Caki2 (cell line): Measurements from ENCODE around the gene SEMA5B. TPM values are rescaled to one million over a fixed set of nuclear protein-coding genes. Genes with fewer than 3 reads are reported as not detected.

Source experiments
- DNase-seq: peaks from one replicate; pipeline ENCODE4 v3.0.0-alpha.2; 2015; ENCODE audit warnings: low read depth
- in situ Hi-C: cut with HindIII; loops from 2 replicates; pipeline ENCODE4 v1.10.0; 2016; ENCODE audit warnings: low sequenced_read_pairs, low pct_unique_long_range_greater_than_20kb, mixed read lengths
- total RNA-seq: library from RNA; depleted of rRNA; stranded (reverse); fragments of >200 nt; shearing (Covaris generic); gene quantifications from 2 replicates; pipeline ENCODE4 v1.2.3, GENCODE V29; 2014; ENCODE audit warnings: low replicate concordance

SEMA5B gene
- total RNA-seq, 1 experiment from 2014 or later: 0.07 TPM

DNA sequence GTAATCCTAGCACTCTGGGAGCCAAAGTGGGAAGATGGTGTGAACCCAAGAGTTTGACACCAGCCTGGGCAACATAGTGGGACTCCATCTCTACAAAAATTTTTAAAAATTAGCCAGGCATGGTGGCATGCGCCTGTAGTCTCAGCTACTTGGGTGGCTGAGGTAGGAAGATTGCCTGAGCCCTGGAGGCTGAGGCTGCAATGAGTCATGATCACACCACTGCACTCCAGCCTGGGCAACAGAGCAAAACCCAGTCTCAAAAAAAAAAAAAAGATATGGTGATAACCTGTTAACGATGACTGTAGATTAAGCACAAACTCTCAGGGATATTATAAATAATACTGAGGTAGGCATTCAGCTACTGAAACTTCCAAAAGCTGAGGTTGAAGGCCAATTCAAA lies 125.2 kb downstream of the SEMA5B start:
- DNase-seq: peak; percentile 56
- in situ Hi-C loops: loop anchor here (25.0 kb wide), 1 partner anchor 135 kb away; the partner anchor contains the start of gene SEMA5B

DNA sequence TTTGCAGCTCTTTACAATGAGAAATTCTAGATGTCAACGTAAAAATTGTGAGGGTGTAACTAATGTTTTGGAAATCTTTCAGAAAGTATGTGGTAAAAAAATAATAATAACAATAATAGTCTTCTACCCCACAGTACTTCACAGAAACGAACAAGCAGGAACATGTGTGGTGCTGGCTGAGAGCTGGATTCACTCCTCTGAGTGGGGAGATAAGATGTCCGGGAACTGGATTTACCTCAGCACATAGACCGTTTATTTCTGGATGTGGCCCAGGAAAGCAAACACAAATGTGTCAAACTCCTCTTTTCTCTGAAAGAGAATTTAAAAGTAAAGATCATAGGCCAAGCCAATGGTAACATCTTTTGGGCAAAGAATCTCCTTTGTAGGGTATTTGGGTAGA lies 129.3 kb downstream of the SEMA5B start:
- DNase-seq: no peak
- in situ Hi-C loops: no loop called here

DNA sequence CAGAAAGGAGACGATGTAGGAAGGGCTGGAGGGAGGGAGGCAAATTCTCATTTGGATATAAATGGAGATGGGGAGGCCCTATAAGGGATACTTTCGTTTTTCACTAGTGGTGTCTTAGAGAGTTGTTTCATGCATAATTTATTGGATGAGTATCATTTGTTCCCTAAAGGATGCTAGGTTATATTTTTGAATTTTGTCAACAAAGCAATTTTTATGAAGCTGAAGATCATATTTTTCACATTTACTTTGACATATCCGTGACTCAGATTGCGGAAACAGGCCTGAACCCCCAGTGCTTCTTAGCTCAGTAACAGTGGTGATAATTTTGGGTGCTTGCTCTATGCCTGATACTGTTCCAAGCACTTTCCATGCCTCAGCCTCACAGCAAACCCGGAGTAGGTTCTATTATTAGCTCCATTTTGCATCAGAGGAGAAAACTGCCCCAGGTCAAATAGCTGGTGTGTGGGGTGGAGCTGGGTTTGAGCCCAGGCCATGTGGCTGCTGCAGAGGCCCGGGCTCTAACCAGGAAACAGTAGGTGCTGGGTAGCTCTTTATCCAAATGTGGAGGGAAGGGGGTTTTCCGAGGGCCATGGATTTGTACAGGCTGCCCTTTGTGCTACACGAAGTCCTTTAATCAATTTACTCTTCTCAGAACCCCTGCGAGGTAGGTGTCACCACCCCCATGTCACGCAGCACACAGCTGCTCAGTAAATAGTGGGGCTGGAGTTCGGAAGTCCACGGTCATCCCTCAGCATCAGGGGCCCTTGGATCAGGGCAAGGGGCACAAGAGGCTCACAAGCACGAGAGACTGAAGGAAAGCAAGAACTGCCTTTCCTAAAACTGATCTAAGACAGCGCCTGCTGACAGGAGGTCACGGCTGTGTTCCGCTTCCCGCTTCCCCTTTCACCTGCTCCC lies 133.6 kb downstream of the SEMA5B start:
- in situ Hi-C loops: no loop called here
- no peak for DNase-seq

DNA sequence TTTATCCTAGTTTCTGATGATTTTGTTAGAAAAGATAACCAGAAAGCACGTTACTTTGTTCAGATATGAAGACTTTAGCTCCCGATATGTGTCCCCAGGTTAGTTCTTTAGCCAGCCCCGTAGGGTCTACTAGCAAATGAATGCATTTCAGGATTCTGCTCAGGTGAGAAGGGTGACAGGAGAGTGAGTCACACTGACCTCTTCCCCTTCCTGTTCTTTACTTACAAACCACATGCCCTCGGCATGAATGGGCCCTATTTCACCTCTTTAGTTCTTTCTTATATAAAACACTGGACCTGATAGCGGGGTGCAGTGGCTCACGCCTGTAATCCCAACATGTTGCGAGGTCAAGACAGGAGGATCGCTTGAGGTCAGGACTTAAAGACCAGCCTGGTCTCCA lies 134.3 kb downstream of the SEMA5B start:
- in situ Hi-C loops: no loop called here
- peak; percentile 4 for DNase-seq

DNA sequence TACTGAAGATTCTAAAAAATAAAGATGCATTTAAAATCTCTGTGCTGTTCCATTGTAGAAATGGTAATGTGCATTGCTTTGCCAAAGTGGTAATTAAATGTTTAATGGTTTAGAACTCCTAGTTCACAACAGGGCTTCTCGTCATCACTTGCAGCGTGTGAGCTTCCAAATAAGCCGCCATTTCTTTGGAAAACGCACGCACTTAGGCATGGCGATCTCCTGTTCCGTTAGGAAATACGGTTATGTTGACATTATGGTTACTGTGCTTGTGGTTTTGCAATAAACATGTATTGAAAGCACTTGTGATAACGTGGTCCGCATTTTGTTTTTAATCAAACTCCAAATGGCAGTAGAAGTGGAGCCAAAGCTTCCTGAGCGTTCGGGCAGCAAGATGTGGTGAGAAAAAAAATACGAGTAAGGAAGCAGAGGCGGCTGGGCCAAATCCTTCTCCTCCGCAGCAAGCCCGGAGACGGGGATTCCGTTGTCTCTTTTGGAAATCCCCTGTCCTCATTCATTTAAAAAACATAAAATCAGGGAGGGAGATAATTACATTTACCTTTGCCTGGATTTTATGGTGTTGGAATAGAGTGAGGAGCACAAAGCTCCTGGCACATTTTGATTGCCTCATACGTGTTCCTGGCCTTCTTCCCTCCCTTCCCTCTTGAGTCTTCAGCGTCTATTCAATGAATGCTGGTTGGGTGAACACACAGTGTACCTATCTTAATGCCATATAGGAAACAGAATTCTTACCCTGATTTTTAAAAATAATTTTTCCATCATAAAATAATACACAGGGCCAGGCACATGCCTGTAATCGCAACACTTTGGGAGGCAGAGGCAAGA lies 135.2 kb downstream of the SEMA5B start:
- no peak for DNase-seq
- in situ Hi-C loops: no loop called here

DNA sequence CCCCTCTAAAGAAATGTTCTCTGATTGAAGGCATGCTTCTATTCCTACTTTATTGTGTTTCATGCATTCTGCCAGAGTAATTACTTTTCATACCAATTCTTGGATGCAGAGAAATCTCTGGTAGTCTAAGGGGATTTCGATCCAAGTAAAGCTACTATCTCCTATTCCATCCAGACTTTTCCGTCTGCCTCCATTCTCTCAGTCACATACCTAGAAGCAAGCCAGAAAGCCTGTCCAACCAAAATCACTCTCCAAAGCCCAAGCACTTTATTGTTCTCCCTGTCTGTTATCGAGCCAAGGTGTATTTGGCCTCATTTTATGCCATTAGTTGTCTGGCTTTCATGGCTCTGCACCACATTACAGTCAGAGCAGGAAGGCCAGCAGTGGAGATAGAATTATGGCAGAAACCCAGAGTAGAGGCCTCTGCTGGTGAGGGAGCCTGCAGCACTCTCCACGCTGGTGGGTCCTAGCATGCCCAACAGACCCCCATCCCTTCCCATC lies 136.8 kb downstream of the SEMA5B start:
- in situ Hi-C loops: no loop called here
- no peak for DNase-seq

DNA sequence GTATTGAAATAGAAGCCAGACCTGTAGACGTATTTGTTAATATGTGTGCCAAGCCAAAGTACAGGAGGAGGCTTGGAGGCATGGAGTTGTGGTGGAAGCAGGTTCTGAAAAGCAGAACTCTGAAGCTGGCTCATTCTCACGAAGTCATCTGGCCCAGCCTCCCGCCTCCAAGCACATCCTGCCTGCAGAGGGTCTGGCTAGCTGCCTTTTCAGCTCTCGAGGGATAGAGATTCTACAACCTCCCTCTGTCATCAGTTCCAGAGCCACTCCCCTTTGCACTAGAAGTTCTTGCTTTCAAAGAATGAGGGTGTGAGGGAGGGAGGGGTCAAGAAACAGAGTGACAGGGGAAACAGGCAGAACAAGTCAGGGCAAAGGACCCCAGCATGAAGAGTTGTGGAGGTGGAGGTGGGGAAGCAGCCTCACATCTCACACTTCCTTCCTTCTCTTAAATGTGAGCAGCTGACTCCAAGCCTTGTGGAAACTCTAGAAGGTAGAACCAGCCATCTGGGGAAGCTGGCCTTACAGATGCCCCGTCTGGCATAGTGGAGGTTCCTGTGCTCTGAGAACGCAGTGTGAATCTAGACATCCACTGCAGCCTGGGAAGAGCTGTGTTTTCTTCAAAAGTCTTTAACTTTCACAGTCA lies 137.4 kb downstream of the SEMA5B start:
- in situ Hi-C loops: no loop called here
- DNase-seq: no peak

DNA sequence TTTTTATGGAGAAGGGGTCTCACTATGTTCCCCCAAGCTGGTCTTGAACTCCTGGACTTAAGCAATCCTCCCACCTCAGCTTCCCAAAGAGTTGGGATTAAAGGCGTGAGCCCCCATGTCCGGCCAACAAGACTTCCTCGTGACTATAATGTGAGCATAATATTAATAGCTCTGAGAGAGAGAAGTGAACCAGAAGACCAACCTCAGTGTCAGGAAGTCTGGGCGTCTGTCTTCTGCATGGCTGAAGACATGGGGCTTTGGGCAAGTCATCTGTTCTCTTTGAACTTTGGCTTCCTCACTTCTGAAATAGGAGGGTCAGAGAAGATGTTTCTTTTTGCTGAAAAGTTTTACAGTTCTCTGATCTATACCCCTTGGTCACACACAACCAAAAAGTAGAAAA lies 140.6 kb downstream of the SEMA5B start:
- in situ Hi-C loops: no loop called here
- no peak for DNase-seq

DNA sequence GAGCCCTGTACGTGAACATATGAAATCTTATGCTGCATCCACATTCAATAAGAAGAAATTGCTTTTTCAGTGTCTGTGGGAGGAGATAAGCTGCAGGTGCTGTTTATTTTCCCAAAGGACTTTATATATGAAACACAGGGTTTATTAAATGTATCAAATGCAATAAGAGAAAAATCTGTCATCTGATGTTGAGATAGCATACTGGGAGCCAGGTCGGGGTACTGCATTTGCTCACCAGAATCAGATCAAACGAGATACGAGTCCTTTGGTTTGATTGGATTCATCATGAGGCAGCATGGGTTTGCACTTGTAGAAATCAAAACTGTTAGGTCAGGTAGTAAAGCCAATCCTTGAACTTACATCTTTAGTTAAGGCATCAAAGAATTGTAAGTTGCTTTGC lies 141.3 kb downstream of the SEMA5B start:
- in situ Hi-C loops: no loop called here
- DNase-seq: no peak

DNA sequence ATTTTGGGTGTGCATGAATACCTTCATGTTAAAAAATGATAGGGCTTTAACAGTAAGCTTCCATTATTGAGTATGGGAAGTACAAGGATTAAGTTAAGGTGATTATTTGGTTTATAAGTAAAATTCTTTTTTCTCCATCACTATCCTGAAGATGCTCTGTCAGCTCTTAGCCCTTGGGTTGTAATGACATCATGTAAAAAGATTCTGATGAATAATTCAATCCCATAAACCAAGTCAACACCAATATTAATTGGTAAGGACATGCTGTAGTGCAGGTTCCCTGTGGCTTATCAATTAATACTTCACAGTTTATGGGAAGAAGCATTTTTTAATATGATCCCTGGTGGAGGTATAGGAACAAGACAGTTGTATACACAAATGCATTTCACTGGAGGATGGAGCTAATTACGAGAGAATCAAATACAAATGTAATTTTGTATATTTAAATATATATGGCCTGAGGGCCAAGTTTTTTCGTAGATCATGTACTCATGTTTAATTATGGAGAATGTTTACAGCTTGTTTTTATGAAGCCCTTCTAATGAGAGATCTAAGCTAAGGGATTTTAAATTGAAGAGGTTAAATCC lies 145.1 kb downstream of the SEMA5B start:
- in situ Hi-C loops: no loop called here
- no peak for DNase-seq

DNA sequence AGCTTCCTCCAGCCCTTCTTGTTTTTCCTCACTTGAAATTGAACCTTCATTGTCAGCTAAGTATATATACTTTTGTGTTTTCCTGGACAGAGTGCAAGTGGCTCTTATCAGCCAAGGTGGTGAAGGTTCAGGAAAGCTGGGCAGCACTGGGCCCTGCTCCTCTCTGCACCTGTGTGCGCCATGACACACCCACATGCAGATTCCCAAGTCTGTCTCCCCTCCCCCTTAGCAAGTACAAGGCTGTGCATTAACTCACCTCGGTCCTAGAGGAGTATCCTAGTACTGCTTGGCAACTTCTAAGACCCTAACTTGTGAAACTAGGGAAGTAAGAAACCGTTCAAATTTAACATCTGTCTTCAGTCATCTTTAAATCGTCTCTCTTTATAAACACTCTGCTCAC lies 146.9 kb downstream of the SEMA5B start:
- DNase-seq: no peak
- in situ Hi-C loops: no loop called here

DNA sequence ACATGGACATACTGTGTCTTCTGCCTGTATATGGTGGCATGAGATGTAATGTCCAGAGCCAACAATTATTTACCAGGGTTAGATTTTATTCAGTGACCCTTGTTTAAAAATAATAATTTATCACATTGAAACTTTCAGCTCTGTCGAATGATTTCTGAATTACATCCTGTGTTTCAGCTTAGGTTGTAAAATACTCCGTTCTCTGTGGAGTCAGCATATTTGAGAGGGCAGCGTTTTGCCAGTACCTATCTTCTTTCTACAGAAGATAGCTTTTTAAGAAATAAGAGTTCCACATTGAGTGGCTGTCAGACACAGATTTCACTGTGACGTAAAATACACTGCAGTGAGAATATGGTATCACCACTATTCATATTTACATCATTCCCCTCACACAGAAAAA lies 147.4 kb downstream of the SEMA5B start:
- in situ Hi-C loops: no loop called here
- no peak for DNase-seq

DNA sequence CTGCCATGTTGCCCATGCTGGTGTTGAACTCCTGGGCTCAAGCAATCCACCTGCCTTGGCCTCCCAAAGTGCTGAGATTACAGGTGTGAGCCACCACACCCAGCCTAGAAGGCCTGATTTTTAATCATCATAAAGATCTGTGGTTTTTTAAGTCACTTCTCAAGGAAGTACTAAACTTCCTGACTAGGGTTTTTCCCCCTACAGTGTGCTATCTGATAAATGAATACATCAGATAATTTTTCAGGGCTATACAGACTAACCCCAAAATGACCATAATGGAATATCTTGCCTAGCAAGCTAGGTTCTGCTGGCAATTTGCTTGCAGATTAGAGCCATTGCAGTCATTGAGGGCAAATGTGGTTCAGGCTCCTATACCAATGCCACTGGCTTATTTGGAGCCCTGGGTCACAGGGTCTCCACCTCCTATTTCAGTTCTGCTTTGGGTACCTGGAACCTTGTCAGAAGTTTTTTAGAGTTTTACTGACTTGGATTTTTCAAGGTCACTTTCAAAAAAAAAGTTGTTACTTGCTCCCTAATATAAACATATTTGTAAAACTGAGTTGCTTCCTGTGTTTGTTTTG lies 151.9 kb downstream of the SEMA5B start:
- DNase-seq: no peak
- in situ Hi-C loops: no loop called here

DNA sequence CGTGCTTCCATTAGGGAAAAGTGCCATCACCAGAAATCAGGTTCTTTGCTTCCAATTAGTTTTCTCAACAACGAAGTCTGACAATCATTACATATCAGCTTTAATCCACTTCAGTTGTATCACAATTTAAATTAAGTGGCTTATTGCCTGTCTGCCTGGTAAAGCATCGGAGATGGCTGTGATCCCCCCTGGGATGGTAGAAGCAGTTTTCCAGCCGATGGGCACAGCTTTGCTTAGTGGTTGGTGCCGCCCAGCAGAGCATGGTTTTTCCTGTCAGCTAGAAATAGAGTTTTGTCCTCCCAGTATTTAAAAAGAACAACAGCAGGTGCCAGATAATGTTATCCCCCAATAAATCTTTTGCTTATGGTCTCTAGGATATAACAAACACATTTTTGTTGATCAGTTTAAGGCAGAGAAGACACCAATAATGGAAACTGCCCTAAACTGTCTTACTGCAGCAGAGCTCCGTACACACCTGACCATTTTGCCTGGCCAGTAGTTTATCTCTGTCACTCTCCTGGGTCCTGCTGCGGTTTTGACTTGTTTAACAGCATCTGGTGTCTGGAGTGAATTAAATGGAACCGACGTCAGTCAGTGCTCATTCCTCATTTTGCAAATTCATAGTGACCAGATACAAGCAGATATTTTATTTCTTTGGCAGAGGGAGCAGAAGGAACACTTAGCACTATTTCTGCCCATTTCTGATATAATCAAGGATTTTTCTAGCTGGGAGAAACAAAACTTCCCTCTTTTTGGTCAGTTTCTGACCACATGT lies 153.6 kb downstream of the SEMA5B start:
- in situ Hi-C loops: no loop called here
- DNase-seq: no peak

DNA sequence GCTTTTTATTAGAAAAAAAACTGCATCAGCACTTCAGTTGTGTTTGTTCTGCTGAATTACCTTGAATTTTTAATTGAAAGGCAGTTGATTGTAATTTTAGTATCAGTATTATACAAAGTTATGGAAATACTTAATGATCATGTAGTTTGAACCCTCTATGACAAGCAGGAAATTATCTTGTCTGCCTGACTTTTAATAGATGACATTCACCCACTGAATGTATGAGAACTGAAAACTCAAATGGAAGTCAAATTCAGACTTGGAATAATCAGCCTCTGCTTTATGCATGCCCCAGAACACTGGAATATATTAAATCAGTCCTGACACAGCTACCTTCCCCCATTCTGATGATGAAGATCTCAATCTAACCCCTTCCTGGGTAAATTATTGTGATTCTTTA lies 159.2 kb downstream of the SEMA5B start:
- in situ Hi-C loops: no loop called here
- no peak for DNase-seq

DNA sequence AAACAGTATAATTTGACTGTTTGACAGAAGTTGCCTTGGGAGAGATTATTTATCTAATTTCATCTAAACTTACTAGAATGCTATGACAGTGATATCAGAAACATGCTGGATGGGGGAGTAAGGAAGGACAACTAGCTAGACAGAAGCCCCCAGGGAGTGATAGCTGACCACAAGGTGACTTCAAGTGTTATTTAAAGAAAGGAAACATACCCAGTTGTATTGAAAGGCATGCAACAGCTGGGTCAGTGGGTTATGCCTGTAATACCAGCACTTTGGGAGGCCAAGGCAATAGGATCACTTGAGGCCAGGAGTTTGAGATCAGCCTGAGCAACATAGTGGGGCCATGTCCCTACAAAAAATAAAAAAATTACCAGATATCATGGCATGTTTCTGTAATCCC lies 163.1 kb downstream of the SEMA5B start:
- DNase-seq: no peak
- in situ Hi-C loops: no loop called here

DNA sequence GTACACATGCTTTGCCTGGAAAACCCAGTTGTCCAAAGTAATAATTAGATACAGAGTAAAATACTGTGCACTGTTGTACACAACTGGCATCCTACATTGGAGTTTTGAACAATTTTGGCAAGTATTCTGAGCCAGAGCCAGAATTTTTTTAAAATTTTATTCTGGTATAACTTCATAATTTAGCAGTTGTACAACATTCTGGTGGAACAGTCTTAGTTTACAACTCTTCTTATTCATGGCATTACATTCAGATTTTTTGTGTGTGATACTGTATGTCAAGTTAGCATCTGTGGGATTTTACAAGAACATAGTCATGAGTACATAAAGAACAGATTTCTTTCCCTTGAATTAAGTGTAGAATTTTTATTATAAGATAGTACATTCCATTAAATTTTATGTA lies 165.2 kb downstream of the SEMA5B start:
- no peak for DNase-seq
- in situ Hi-C loops: no loop called here
